DMS114 treated with DMSO at 0.1 percent for 48 hours (cell line): ENCODE results near the gene DGKI.

ENCODE experiments used
- DNase-seq: peaks from one replicate; lab custom pipeline; 2025; ENCODE audit not compliant: unreplicated experiment; lab: John Stamatoyannopoulos, UW

DGKI gene

GRCh38 chr7:137846827-137847567 lies at the start of gene DGKI:
Gene DGKI, minus strand, starts transcription at chr7:137846974.
- no peak for DNase-seq

DNA sequence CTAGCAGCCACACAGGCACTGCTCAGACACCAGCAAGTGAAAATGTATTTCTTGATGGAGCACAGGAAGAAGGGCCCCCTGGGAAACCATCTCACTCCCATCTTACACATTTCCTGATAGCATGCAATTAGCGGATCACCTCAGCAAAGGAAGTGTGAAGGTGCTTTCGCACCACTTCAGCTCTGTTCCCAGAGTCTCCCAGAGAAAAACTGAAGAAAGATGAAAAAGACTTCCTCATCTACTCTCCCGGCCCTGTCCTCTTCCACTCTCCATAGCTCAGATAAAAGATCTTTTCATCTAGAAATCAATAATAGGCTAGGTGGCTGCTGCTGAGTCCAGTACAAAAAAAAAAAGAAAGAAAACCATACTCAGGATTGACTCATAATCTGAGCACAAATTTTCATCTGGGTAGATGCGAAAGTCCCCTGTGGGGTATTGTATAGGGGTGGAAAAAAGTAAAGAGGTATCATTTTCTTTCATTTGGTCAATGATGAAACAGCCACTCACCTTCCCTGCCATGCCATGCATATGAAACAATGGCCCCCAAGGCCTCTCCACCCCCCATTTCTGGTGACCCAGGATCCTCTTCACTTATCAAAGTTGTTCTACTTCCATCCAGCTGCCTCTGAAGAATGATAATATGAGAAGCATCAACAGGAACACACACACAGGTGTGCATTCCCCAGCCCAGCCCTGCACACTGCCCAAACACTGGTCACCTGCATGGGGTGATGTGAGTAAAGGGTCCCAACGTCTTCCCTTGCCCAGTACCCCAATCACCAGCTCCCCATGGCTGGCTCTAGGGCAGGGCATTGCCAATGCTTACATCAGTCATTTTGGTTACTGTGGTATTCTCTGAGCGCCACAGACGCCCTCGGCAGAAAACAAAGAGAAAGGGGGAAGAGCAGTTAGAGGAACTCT lies 48.8 kb upstream of the DGKI start:
- DNase-seq, result no peak

GRCh38 chr7:137893143-137893742 lies 46.5 kb upstream of the DGKI start:
- no peak for DNase-seq

GRCh38 chr7:137891016-137891655 lies 44.4 kb upstream of the DGKI start:
- no peak for DNase-seq

- DNase-seq, result no peak
Observed at GRCh38 chr7:137890449-137890921, 43.7 kb upstream of the DGKI start.

- no peak for DNase-seq
Observed at GRCh38 chr7:137888241-137888640, 41.5 kb upstream of the DGKI start.

- DNase-seq, result no peak
Observed at GRCh38 chr7:137886746-137887145, 40.0 kb upstream of the DGKI start.

GRCh38 chr7:137886281-137886680 lies 39.5 kb upstream of the DGKI start:
- DNase-seq, result no peak

DNA sequence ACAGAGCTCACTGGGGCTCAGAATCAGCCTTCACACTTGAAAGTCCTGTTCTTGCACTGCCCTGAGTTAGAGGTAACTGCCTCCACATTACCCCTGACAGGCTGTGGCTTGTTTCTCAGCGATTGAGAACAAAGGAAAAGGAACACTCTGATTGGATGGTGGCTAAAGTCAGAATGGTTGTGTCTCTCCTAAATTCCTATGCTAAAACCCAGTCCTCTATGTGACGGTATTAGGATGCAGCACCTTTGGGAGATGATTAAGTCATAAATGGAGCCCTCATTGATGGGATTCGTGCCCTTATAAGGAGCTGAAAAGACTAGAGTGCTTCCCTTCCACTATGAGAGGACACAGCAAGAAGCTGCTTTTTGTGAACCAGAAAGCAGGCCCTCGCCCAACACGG lies 38.9 kb upstream of the DGKI start:
- no peak for DNase-seq

- DNase-seq, result no peak
Observed at GRCh38 chr7:137882806-137883205, 36.0 kb upstream of the DGKI start.

DNA sequence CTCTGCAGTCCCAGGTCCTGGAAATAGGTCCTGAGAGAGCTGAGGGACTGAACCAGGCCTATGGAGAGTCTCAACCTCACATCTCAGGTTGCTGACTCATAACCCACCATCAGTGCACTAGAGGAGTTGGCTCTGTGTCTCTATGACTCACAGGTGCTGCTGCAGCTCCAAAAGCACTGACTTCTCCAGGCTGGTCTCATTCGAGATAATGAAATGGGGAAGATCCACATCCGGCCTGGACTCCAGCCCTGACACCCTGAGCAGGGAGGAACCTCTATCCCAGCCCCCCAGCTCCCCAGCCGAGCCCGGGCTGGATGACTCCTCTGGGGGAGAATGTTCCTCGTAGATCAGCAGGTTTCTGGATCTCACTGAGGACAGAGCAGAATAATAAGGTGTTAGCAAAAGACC lies 35.5 kb upstream of the DGKI start:
- no peak for DNase-seq

GRCh38 chr7:137881607-137882260 lies 35.0 kb upstream of the DGKI start:
- no peak for DNase-seq

DNA sequence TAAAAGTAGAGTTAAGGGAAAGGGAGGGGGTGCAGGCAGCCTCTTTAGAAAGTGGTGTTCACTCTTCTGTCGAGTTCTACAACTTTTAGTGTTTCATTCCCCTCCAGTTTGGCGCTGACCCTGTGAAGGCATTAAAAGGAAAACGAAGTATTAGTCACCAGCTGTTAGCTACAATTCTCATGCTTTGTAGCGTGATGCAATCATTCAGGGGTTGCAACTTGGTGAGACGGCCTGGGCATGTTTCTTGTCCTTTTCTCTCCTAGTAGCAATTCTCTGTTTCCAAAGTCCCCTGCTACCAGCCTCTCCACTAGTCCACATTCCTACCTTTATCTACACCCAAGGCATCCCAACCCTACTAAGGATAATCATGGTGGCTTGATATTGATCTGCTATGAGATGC lies 33.7 kb upstream of the DGKI start:
- no peak for DNase-seq

- DNase-seq, result no peak
Observed at GRCh38 chr7:137879357-137880158, 32.8 kb upstream of the DGKI start.

GRCh38 chr7:137878333-137878961 lies 31.7 kb upstream of the DGKI start:
- no peak for DNase-seq

- DNase-seq, result no peak
Observed at GRCh38 chr7:137877027-137877675, 30.4 kb upstream of the DGKI start.

GRCh38 chr7:137875746-137876145 lies 29.0 kb upstream of the DGKI start:
- no peak for DNase-seq

DNA sequence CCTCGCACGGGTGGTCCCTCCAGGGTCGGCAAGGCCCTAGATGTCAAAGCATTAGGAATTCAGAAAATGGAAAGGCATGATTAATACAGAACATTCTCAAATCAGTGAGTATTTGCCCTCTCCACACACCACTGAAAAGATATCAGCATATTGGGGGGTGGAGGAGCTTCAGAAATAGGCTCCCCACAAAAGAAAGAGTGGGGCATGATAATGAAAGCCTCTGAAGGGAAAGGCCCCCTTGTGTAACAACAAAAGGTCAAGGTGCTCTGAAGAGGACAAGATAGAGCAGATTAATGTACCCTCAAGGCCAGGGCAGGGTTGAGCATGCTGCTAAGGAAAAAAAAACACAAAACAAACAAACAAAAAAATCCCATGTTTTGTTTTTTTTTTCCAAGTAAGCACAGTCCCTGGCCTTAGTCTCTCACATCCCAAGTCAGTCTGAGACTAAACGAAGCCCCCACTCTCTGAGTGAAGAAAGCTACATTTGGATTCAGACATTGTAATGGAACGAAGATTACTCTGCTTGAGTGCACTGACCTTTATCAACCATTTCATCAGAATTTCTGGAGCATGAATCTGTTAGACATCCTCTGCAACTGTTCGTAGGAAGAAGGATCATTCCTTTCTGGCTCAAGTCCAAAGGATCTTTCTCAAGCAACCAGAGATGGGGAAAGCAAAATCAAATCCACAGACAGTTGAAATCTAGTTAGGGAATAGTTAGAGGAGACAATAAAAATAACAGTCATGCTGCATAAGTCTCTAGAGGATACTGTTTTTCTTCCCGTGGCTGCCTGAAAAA lies 27.4 kb upstream of the DGKI start:
- no peak for DNase-seq
